ENCODE results near the gene NKD1.

NKD1 gene

DNA sequence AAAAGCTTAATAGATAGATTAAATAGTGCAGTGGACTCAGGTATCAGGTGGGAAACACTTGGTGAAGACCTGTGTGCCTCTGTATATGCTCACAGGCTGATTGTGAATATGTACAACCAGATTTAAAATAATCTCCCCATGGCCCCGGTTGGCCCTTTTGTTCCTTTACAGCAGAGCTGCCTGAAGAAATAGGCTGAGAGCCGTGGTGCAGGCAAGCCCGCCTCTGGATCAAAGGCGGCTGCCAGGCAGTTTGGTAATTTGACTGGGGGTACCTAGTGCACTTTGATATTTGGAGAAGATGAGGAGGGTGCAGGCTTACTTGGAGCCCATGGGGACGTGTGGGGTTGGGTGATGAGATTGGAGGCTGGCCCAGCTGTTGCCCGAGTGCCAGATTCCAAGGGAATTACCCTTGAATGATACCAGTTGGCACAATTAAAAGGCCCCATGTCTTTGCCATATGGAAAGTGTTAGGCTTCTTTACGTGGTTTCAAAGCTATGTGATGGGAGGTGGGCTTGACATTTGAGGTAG is 5.0 kb downstream of the NKD1 start:
- Histone ChIP-seq H3K27me3 (ENCODE audit: low read depth, low read length) (peaks cover 4% of the 10 kb centered on the region), H3K27ac (ENCODE audit: low read length) (no peak overlapping the region), H3K4me3 (ENCODE audit: low read depth in 1 of 2, low read length in 2 of 2) (no peak overlapping the region), H3K9me3 (ENCODE audit: control insufficient read depth in 1 of 2, low read length in 2 of 2) (peaks cover 0 to 5% of the 10 kb centered on the region in 2 donors), H3K4me1 (ENCODE audit: control insufficient read depth in 1 of 2, insufficient read depth in 2 of 2, low read length in 2 of 2) (peaks cover 0 to 33% of the 10 kb centered on the region in 2 donors), H3K36me3 (ENCODE audit: control insufficient read depth in 1 of 2, insufficient read depth in 2 of 2, low read length in 2 of 2) (peaks cover 0 to 4% of the 10 kb centered on the region in 2 donors)

DNA sequence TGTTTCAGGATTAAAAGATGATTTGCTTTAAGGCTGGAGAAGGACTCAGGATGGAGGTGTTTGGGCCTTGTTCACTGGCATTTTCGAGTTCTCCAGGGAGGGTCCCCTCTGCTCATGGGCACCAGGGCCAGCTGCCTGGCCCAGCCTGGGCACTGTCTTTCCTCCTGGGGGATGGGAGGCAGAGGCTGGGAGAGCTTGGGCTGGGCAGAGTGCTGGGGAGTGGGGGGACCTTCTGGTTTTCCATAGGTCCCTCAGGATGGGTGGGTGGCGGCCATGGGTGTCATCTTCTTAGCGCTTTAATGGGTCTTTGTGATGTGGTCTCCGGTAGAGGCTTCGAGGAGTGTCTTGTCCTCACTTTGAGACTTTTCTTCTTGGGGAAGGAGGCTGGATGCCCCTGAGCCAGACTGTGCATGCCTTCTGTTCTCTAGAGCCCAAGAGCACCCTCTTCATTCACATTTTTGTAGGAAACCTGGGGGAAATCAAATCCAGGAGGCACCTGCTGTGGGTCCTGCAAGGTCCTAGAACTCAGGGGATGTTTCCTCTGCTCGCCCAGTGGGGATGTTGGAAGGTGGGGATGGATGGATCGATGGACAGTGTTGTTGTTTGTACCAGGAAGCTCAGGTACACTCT is 5.7 kb downstream of the NKD1 start:
- H3K27ac ChIP-seq (ENCODE audit: low read length): no peak overlapping the region
- H3K4me1 ChIP-seq (ENCODE audit: control insufficient read depth in 1 of 2, insufficient read depth in 2 of 2, low read length in 2 of 2): peaks cover 0 to 29% of the 10 kb centered on the region in 2 donors
- H3K4me3 ChIP-seq (ENCODE audit: low read depth in 1 of 2, low read length in 2 of 2): no peak overlapping the region
- H3K9me3 ChIP-seq (ENCODE audit: control insufficient read depth in 1 of 2, low read length in 2 of 2): peaks cover 0 to 5% of the 10 kb centered on the region in 2 donors
- H3K36me3 ChIP-seq (ENCODE audit: control insufficient read depth in 1 of 2, insufficient read depth in 2 of 2, low read length in 2 of 2): peaks cover 0 to 4% of the 10 kb centered on the region in 2 donors
- H3K27me3 ChIP-seq (ENCODE audit: low read depth, low read length): peaks cover 4% of the 10 kb centered on the region

DNA sequence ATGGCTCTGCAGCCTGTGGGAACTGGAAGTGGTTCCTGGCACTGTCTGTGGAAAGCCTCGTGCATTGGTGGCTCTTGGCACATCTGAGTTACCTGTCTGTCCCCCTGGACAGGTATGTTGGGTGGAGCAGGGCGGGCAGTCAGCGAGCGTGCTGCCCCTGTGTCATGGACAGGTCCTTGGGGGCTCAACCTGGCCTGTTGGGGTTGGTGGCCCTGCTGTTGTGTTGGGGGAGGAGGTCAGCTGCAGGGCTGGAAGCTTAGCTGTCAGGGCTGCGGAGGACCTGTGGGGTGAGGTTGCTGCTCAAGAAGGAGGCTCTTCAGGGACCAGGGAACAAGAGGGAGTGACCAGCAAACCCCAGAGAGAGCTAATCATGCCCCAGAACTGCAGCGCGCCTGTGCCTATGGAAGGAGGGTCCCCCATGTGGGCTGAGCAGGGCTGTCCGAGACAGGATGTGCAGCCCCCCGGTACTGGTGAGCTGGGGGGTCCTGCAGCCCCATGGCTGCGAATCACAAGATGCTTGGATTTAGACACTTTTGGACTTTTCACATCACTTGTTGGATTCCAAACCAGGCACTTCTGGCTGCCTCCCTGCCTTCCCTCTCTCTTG is 7.2 kb downstream of the NKD1 start:
- Histone ChIP-seq H3K27ac (ENCODE audit: low read length) (no peak overlapping the region), H3K4me3 (ENCODE audit: low read depth in 1 of 2, low read length in 2 of 2) (no peak overlapping the region)

DNA sequence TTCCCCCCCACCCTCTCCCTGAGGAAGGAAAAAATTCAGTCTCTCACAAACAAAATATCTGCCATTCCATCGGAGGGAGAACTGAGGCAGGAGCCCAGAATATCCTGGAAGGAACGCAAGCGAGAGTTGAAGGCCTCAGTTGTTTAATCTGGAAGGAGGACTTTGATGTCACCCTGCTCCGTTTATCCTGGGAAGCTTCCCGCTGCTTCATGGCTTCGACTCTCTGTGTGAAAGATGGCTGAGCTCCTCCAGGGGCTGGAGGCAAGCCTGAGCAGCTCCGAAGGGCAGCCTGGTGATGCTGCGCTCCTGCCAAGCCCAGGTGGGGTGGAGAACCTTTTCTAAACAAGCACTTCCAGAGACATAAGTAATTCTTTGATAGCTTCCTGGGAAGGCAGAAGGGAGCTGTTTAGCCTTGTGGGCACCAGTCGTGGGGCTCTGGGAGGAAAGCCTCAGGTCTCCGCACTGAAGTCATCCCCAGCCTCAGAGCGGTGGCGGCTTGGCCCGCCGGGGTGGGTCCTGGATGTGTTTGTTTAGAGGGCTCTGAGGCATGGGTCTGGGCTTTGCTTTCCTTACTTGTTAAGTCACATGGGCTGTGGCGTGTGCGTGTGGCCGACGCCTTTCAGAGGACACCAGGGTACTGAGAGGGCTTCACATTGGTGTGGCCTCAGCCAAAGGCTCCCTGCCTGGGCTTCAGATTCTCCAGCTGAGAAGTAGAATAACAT is 7.9 kb downstream of the NKD1 start:
- peaks cover 0 to 20% of the 10 kb centered on the region in 2 donors for H3K4me1 ChIP-seq (ENCODE audit: control insufficient read depth in 1 of 2, insufficient read depth in 2 of 2, low read length in 2 of 2)
- H3K9me3 ChIP-seq (ENCODE audit: control insufficient read depth in 1 of 2, low read length in 2 of 2): peaks cover 0 to 5% of the 10 kb centered on the region in 2 donors
- peaks cover 0 to 8% of the 10 kb centered on the region in 2 donors for H3K36me3 ChIP-seq (ENCODE audit: control insufficient read depth in 1 of 2, insufficient read depth in 2 of 2, low read length in 2 of 2)
- no peaks in the 10 kb centered on the region for H3K27me3 ChIP-seq (ENCODE audit: low read depth, low read length)
- H3K27ac ChIP-seq (ENCODE audit: low read length): no peak overlapping the region
- no peak overlapping the region for H3K4me3 ChIP-seq (ENCODE audit: low read depth in 1 of 2, low read length in 2 of 2)

More for the DNA sequence above, 7.2 kb downstream of the NKD1 start:
- Histone ChIP-seq H3K36me3 (ENCODE audit: control insufficient read depth in 1 of 2, insufficient read depth in 2 of 2, low read length in 2 of 2) (peaks cover 0 to 4% of the 10 kb centered on the region in 2 donors), H3K9me3 (ENCODE audit: control insufficient read depth in 1 of 2, low read length in 2 of 2) (peaks cover 0 to 5% of the 10 kb centered on the region in 2 donors), H3K4me1 (ENCODE audit: control insufficient read depth in 1 of 2, insufficient read depth in 2 of 2, low read length in 2 of 2) (peaks cover 0 to 20% of the 10 kb centered on the region in 2 donors), H3K27me3 (ENCODE audit: low read depth, low read length) (no peaks in the 10 kb centered on the region)

DNA sequence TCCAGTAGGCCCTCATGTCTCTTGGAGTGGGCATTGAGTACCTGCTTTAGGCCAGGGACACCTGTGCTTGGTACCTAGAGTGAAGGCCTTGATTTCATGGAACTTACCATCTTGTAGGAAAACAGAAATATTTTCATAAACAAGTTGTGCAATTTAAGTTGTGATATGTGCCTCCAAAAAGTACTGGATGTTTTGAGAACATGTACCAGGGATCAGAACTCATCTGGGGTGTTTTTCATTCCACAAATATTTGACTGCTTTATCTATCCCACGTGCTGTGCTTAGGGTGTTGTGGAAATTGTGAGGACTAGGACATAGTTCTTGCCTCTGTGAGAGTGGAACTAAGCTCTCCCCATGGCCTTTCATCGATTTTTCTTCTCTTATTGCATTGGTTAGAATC is 8.8 kb downstream of the NKD1 start:
- Histone ChIP-seq H3K4me3 (ENCODE audit: low read depth in 1 of 2, low read length in 2 of 2) (no peak overlapping the region), H3K36me3 (ENCODE audit: control insufficient read depth in 1 of 2, insufficient read depth in 2 of 2, low read length in 2 of 2) (peaks cover 0 to 17% of the 10 kb centered on the region in 2 donors), H3K27ac (ENCODE audit: low read length) (no peak overlapping the region), H3K27me3 (ENCODE audit: low read depth, low read length) (no peaks in the 10 kb centered on the region), H3K4me1 (ENCODE audit: control insufficient read depth in 1 of 2, insufficient read depth in 2 of 2, low read length in 2 of 2) (peaks cover 0 to 20% of the 10 kb centered on the region in 2 donors), H3K9me3 (ENCODE audit: control insufficient read depth in 1 of 2, low read length in 2 of 2) (peaks cover 0 to 9% of the 10 kb centered on the region in 2 donors)

DNA sequence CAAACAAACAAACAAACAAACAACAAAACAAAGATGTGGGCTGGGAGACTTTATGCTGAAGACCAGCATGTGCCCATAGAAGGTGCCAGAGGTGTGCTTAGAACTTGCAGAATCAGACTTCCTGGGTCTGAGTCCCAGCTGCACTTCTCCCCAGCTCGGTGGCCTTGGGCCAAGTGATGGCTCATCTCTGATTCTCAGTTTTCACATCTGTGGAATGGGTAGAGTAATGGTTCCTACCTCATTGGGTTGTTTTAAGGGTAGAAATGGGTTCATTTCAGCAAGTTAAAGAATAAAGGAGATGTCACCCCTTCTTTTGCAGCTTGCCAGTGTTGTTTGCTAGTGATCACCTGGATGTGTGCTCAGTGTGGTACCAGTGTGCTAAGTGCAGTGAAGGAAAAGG is 10.7 kb downstream of the NKD1 start:
- Histone ChIP-seq H3K36me3 (ENCODE audit: control insufficient read depth in 1 of 2, insufficient read depth in 2 of 2, low read length in 2 of 2) (peaks cover 0 to 18% of the 10 kb centered on the region in 2 donors), H3K4me3 (ENCODE audit: low read depth in 1 of 2, low read length in 2 of 2) (no peak overlapping the region), H3K4me1 (ENCODE audit: control insufficient read depth in 1 of 2, insufficient read depth in 2 of 2, low read length in 2 of 2) (peaks cover 0 to 17% of the 10 kb centered on the region in 2 donors), H3K27me3 (ENCODE audit: low read depth, low read length) (no peaks in the 10 kb centered on the region), H3K27ac (ENCODE audit: low read length) (no peak overlapping the region), H3K9me3 (ENCODE audit: control insufficient read depth in 1 of 2, low read length in 2 of 2) (peaks cover 0 to 9% of the 10 kb centered on the region in 2 donors)

DNA sequence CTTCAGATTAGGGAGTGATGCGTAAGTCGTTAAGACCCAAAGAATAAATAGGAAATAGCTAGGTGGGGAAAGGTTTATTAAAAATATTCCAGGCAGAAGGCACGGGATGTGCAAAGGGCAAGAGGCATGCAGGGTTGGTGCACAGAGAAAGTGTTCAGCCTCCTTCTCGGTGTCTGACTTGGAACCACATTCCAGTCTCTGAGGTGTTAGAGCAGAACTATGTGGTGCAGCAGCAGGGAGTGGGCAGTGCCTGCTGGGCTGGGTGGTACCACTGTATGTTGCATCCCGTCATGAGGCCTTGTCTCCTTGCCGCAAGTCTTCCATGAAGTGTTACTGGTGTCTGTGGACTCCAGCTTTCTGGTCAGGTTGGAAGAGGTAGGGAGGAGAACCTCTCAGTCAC is 11.1 kb downstream of the NKD1 start:
- Histone ChIP-seq H3K4me3 (ENCODE audit: low read depth in 1 of 2, low read length in 2 of 2) (no peak overlapping the region), H3K27ac (ENCODE audit: low read length) (no peak overlapping the region), H3K4me1 (ENCODE audit: control insufficient read depth in 1 of 2, insufficient read depth in 2 of 2, low read length in 2 of 2) (peaks cover 0 to 21% of the 10 kb centered on the region in 2 donors), H3K9me3 (ENCODE audit: control insufficient read depth in 1 of 2, low read length in 2 of 2) (peaks cover 0 to 9% of the 10 kb centered on the region in 2 donors), H3K36me3 (ENCODE audit: control insufficient read depth in 1 of 2, insufficient read depth in 2 of 2, low read length in 2 of 2) (peaks cover 0 to 16% of the 10 kb centered on the region in 2 donors), H3K27me3 (ENCODE audit: low read depth, low read length) (no peaks in the 10 kb centered on the region)

DNA sequence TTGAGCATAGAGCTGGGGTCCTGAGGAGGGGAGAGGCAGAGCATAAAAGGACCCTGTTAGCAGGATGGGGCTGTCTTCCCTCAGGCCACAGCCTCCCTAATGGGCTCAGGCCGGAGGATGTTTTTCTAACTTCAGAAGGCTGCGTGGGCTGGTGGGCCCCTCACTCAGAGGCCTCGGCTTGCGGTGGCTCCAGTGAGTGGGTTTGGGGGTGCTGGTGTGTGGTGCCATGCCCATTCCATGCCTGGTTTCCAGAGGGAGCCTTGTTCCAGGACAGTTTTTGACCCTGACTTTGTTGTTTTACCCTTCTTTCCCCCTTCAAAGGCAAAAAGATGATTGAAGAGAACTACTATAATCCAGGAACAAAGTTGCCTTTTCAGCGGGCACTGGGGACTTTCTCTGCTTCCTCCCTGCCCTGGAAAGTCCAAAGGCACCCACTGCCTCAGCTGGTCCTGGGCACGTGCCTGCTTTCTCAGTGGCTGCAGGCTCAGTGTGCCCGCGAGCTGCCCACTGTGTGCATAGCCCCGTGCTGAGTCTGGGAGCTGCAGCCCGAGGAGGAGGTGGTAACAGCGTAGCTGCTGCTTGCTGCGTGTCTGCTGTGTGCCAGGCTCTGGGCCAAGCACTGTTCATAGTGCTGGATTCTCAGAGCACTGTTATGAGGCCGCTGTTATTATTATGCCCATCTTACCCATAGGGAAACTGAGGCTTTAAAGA is 11.8 kb downstream of the NKD1 start:
- Histone ChIP-seq H3K27ac (ENCODE audit: low read length) (no peak overlapping the region), H3K27me3 (ENCODE audit: low read depth, low read length) (no peaks in the 10 kb centered on the region), H3K4me1 (ENCODE audit: control insufficient read depth in 1 of 2, insufficient read depth in 2 of 2, low read length in 2 of 2) (peaks cover 0 to 23% of the 10 kb centered on the region in 2 donors), H3K4me3 (ENCODE audit: low read depth in 1 of 2, low read length in 2 of 2) (no peak overlapping the region), H3K9me3 (ENCODE audit: control insufficient read depth in 1 of 2, low read length in 2 of 2) (peaks cover 0 to 9% of the 10 kb centered on the region in 2 donors), H3K36me3 (ENCODE audit: control insufficient read depth in 1 of 2, insufficient read depth in 2 of 2, low read length in 2 of 2) (peaks cover 0 to 16% of the 10 kb centered on the region in 2 donors)

DNA sequence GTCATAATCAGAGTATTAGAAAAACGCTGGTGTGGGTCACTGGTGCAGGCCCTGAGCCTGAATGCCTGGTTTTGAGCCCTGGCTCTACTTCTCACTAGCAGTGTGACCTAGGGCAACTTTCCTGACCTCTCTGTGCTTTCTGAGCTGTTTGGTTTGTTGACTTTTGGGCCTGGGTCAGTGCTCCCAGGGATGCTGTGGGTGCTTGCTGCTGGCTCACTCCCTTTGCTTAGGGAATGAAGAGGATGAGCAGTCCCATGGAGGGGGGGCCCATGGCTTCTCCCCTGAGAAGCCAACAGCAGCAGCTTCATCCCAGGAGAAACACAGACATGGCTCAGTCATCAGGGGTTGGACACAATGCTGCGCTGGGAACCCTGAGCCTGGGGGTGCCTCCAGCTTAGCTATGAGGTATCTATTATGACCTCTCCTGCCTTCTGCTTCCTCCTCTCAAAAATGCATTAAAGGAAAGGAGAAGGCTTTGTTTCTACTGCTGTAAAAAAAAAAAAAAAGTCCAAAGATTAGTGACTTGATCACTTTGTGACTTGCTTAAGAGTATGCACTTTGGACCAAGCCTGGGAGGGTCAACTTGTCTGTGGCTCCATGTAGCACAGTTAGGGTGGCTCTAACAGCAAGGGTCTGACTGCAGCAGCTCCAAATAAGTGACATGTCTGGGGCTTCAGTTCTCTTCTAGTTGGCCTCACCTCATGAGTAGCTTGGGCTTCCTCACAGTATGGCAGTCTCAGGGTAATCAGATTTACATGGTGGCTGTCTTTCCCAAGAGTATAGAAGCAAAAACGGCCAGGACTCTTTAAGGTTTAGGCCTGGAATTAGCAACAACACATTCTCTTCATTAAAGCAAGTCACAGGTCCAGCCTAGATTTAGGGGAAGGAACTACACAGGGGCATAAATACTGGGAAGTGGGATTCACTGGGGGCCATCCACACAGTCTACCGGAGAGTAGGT is 13.0 kb downstream of the NKD1 start:
- H3K4me1 ChIP-seq (ENCODE audit: control insufficient read depth in 1 of 2, insufficient read depth in 2 of 2, low read length in 2 of 2): peaks cover 0 to 11% of the 10 kb centered on the region in 2 donors
- no peaks in the 10 kb centered on the region for H3K27me3 ChIP-seq (ENCODE audit: low read depth, low read length)
- H3K9me3 ChIP-seq (ENCODE audit: control insufficient read depth in 1 of 2, low read length in 2 of 2): peaks cover 0 to 9% of the 10 kb centered on the region in 2 donors
- peaks cover 0 to 16% of the 10 kb centered on the region in 2 donors for H3K36me3 ChIP-seq (ENCODE audit: control insufficient read depth in 1 of 2, insufficient read depth in 2 of 2, low read length in 2 of 2)
- H3K4me3 ChIP-seq (ENCODE audit: low read depth in 1 of 2, low read length in 2 of 2): no peak overlapping the region
- no peak overlapping the region for H3K27ac ChIP-seq (ENCODE audit: low read length)

DNA sequence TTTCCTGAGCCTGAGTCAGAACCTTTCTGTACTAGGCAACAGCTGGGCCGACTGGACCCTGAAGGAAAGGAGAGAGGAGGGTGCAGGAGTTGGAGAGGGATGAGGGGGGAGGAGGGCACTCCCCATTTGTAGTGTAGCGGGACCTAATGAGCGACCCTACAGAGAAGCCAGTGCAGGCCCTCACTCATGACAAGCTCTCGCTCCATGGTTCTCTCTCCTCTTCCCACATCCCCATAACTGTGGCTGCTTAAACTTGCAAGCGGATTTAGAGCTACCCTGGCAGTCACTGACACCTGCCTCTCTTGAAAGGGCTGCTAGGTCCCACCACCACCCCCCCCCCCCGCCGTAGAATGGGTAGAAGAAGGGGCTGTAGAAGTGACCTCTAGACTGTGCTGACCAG is 14.5 kb downstream of the NKD1 start:
- Histone ChIP-seq H3K4me1 (ENCODE audit: control insufficient read depth in 1 of 2, insufficient read depth in 2 of 2, low read length in 2 of 2) (peaks cover 0 to 11% of the 10 kb centered on the region in 2 donors), H3K27me3 (ENCODE audit: low read depth, low read length) (no peaks in the 10 kb centered on the region), H3K9me3 (ENCODE audit: control insufficient read depth in 1 of 2, low read length in 2 of 2) (peaks cover 0 to 4% of the 10 kb centered on the region in 2 donors), H3K36me3 (ENCODE audit: control insufficient read depth in 1 of 2, insufficient read depth in 2 of 2, low read length in 2 of 2) (peaks cover 0 to 16% of the 10 kb centered on the region in 2 donors), H3K4me3 (ENCODE audit: low read depth in 1 of 2, low read length in 2 of 2) (no peak overlapping the region), H3K27ac (ENCODE audit: low read length) (no peak overlapping the region)
